Kidney capillary endothelial cell (primary cell): ENCODE measurements around the gene UTS2R.

Source experiments
- DNase-seq: peaks from one replicate; pipeline ENCODE4 v3.0.0-alpha.2; 2018; ENCODE audit warnings: low spot score

UTS2R gene

DNA sequence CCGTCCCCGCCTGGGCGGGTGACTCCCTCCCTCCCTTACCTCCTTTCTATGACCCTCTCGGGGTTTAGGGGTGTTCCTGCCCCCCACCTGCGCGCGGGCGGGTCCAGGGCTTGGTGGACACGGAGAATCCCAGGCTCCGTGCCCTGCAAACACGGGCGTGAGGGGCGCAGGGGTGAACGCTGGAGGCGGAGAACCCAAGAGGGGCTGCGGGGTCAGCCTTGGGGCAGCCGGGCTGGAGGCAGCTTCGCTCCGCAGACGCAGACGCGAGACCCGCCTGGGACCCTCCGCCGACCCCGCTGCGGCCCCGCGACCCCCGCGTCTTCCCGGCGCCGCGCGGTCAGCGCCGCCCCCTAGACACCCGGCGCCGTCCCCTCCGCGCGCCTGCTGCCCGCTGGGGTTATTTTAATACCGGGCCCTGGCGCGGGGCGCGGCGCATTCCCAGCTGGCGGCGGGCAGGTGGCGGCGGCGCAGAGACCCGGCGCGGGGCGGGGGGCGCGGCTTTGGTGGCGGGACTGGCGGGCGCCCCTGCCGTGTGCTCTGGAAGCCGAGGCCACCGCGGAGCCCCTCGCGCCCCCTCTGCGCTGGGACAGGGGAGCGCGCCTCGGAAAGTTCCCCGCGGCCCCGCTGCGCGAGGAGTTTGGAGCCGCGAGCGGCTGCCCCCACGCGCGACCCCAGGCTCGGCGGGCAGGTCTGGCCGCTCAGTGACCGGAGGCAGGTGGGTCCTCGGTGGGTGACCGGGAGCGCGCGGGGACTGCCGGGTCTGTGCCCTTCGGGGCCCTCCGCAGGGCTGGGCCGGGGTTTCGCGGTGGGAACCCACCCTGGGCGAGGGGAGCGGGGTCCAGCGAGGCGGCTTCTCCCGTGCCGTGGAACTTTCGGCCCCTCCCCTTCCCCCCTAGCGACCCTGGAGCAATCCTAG, at the start of gene UTS2R:
Gene UTS2R, plus strand, starts transcription at position 433 of the 916 bp plus-strand sequence. CDS start 2,560 bp downstream, outside the sequence.
- DNase-seq = no peak

DNA sequence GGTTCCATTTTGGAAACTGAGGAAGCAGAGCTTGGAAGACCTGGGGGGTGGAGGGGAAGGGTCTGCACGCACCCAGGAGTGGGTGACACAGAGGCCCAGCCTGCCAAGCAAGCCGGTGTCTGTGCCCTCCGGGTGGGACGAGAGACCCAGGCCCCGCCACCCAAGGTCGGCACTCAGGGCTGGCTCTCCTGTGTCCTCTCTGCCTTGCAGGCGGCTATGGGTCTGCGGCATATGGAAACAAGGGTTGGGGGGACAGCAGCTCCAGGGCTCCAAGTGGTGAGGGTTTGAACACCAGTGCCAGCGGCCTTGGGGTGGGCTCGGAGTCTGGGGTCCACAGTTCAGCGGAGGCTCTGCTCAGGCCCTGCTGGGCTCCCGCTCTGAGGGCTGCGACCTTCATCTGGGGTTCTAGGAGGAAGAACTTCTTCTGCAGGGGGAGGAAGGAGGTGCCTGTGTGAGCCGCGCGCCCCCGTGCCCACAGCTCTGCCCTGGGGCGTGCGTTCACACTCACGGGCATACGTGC, 49.6 kb upstream of the UTS2R start:
- no peak for DNase-seq

DNA sequence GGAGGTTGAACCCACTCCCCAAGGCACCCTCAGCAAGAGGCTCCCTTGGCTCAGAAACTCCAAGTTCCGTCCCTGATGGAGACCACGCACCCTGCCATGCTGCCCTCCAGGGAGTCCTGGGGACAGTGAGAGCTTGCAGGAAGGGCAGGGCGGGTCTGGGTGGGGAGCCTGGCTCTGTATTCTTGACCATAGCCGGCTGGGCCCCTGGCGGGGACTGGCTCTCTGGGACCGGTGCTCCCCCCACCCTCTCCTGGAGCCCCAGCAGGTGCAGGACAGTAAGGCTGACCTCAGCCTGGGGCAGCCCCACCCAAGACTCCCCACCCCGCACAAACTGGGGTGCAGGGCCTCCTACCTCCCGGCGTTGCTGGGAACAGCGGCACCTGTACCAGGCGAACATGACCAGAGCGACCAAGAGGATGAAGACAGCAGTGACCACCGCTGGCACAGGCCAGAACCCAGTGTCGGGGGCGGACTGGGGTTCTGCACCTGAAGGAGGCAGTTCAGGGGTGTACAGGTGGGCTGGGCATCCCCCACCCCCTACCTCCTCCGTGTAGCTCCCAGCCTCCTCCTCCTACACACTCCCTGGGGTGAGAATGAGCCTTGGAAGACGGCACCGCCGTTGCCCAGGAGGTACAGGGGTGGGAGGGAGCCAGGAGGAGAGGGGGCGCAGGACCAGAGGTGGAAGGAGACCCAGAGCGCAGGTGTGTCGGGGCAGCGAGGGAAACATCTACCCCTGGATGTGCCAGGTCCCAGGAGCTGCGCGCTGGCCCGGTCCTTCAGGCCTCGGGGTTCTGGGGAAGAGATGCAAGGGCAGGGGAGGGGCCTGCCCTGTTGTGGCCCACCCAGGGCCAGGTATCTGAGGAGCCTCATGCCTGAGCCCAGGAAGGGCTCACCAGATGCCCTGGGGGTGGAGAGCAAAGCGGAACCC, 48.8 kb upstream of the UTS2R start:
- DNase-seq = no peak

DNA sequence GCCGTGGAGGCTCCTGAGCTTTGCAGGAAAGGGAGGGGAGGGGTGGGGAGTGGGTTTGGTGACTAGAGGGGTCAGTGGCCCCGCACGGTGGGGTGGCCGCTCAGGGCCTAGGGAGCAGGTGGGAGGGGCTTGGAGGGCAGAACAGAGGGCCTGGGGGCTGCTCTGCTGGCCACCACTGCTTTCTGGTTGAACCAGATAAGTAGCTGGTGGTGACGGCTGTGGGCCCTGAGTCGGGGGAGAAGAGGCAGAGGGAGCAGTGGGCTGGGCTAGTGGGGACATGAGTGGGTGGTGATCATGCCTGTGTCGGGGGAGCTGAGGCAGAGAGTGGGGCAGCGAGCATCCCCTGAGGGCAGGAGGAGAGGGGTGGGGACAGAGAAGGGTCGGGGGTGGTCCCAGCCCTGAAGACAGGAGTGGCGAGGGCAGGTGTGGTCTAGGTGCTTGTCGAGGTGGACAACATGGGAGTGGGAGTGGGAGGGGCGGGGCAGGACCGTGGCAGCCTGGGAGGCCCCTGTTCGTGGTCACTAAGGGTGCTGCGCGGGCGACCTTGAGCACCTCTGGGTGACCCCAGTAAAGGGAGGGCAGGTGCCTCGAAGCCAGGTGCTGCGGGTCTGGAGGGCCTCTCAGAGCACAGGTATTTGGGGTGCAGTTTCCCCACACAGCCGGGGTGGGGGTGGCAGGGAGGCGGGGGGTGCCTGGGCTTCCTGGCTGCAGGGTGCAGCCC, 47.9 kb upstream of the UTS2R start:
- DNase-seq = no peak

DNA sequence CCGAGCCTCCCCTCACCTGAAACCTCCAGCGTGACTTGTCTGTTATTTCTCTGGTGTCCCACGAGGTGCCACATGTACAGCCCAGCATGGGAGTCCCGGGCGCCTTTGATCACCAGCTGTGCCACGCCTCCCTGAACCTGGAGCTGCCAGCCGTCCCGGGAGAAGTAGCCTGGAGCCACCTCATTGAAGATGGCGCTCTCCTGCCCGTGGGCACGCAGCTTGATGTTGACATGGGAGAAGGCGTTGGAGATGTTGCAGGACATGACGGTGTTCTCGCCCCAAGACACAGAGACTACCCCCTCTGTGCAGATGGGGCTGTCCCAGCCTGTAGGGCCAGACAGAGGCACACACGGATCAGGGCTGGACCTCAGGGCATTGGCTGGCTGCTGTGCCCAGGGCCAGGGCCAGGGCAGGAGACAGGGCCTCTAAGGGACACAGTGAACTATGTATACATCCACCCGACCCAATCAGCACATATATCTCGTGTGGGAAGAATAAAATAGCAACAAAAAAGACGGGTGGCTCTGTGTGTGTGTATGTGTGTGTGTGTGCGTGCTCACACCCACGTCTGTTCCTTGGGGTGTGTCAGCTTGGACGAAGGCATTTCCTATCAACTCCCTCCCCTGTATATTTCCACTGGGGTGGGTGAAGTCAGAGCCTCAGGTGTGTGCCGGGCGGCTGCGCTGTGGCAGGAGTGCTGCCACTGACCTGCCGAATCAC, 46.8 kb upstream of the UTS2R start:
- no peak for DNase-seq

DNA sequence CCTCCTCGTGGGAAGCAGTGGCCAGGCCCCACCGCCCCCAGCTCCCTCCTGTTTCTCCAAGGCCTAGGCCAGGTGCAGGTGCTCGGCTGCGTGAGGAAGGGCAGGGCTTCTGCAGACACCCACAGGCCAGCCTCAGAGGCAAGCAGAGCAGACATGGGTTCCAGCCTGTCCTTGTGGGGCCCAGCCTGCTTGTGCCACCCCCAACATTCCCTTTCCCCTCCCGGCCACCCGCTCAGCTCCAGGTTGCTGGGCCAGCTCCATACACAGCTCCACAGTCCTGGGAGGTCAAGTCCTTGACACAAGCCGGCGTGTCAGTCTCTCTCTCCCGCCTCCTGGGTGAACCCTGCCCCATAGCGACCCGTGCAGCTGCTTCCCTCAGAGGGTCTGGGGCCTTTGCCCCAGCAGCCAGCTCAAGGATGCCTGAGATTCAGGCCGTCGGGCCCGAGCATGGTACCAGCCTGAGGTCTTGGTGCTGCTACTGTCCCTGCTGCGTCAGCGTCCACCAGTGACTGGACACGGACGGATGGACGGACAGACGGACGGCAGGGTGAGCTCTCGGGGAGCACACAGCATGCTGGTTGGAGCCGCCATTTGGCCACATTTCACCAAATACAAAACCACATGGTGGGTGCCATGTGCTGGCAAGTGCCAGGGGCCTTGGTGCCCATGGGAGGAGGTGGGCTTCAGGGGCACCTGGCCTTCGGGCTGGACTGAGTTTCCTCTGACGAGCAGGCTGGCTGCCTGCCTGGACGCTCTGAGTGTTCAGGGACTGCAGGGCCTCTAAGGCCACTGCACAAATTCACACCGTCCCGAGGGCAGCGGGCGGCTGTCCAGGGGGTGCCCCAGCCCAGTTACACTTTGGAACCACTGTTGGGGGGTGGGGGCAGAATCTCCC, 46.0 kb upstream of the UTS2R start:
- no peak for DNase-seq

DNA sequence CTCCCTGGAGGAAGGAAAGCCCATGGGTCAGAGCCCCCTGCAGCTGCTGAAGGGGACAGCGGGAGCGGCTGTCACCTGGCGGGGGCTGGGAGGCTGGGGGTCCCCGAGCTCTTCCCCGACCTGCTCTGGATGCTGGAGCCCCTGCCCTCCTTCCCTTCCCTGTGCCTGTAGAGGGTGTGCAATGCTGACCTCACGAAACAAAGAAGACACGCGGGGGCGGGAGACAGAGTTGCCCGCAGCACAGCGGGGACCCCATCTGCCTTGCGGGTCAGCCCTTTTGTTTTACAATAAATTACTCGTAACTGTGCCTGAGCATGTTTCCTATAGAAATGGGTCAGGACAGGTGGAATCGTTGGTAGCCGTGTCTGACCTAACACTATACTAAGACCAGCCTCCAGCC, 44.3 kb upstream of the UTS2R start:
- no peak for DNase-seq

DNA sequence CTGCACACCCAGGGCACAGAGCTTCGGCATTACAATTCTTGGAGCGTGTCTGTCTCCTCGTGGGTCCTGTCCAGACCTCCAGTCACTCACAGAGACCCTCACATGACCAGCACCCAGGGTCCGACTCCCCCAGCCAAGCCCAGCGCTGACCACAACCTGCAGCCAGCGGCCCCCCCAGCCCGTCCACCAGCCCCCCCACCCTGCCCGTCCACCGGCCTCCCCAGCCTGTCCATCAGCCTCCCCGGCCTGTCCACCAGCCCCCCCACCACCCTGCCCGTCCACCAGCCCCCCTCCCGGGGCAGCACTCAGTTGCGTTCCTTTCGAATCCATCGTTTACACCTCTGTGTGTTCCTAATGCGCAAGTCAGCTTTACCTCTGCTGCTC, 43.8 kb upstream of the UTS2R start:
- DNase-seq = no peak

DNA sequence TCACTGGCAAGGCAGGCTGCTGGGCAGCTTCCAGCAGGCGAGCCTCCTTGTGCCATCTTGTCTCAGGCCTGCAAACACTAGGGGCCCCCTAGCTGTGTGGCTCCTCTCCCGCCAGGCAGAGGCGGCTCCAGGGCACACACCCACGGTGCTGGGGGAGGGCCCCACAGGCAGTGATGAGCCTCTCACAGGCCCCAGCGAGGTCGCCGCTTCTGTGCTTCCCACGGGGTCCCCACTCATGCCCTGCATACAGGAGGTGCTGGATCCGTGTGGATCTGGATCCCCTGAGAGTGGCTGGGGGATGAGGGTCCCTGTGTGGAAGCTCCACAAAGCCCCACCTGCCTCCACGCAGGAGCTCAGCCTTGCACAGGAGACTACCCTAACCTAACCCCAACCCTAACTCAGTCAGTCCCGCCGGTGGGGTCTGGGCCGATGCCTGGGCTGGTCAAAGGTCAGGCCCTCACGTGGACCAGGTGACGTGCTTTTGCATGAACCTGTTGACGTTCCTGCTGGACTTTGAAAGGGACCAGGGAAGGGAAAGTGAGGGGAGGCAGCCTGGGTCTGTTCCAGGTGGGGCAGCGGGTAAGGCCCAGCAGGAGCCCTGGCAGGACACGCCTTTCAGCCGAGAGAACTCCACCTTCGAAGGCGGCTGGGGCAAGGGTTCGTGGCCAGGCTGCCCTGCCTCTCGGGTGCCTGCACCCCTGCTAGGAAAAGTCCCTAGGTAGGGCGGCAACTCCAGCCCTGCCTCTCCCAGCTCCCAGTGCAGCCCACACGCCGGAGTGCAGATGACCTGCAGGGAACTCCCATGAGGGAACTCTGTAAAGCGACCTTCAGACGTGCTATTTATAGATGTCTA, 43.2 kb upstream of the UTS2R start:
- no peak for DNase-seq

DNA sequence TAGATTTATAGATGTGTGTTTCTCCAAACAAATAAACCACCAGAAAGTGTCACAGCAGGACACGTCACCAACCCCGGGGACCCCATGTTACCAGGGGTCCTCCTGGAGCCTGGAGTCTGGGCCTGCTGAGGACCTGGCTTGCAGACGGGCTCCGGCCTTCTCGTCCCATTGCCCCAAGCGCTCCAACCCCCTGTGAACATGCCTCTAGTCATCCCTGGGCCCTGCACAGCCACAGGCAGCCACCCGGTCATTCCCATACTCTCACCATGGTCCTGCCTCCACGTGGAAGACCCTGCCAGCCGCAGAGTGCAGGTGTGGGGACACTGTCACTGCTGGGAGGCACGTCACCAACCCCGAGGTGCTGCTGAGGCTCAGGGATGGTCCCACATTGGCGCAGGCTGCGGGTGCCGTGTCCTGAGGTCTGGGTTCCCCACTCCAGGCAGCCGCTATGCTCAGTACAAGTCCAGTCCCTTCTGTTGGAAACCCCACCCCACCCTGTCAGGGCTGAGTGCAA, 42.5 kb upstream of the UTS2R start:
- DNase-seq = no peak

DNA sequence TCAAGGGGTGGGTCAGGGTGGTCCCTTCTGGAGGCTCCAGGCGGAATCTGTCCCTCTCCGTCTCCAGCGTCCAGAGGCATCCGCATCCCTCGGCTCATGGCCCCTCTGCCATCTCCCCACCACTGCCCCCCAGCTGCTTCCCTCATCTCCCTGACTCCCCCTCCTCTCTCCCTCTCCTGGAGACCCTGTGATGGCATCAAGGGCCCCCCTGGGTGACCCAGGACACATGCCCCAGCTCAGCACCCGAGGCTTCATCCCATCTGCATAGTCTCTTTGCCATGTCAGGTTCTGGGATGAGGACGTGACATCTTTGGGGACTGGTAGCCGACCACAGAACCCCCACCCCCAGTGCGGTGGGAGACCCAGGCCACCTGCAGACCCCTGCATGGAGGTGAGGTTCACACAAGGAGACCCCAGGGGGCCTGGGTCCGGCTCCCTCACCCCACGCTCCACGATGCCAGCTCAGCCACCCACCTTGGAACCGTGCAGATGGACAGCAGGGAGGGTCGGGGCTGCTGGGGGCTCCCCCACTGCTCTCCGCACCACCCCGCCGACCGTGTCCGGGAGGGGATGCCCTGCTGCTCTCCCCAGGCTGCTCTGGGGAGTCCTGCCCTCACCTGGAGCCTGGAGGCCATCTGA, 41.8 kb upstream of the UTS2R start:
- no peak for DNase-seq

DNA sequence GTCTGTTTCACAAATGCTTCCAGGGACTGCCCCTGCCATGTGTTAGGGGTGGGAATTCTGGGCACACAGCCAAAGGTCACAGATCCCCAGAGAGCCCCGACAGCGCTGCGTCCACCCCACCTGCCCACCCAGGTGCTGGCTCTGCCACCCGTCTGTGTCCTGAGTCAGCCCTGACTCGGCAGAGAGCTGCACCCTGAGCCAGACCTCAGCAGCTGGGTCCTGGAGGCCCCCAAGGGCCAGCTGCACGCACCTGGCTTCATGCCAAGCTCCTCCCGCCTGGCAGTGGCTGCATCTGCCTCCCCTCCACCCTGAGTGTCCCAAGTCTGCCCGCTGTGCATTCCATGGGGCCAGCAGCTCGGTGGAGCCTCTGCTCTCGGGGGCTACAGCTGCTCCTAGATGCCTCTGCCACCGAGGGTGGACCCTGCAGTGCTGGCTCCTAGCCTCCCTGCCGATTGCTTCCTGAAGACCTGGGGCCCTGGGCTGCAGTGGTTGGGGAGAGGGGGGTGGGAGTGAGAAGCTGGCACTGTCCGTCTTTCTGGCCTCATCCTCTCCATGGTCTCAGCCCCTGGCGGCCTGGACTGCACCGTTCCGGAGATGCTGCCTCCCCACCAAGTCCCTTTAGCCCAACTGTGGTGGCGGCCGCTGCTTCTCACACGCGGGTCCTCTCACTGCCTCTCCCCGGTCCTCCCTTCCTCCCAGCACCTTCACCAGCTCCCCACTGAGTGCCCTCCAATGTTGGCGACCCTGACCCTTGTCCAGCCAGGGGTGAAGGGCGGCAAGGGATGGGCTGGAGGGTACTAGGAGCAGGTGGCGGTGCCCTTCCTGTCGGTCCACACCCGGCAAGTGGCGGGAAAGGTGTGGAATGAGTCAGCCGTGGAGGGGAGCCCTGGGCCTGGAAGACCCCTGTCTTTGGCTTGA, 41.0 kb upstream of the UTS2R start:
- DNase-seq = no peak

DNA sequence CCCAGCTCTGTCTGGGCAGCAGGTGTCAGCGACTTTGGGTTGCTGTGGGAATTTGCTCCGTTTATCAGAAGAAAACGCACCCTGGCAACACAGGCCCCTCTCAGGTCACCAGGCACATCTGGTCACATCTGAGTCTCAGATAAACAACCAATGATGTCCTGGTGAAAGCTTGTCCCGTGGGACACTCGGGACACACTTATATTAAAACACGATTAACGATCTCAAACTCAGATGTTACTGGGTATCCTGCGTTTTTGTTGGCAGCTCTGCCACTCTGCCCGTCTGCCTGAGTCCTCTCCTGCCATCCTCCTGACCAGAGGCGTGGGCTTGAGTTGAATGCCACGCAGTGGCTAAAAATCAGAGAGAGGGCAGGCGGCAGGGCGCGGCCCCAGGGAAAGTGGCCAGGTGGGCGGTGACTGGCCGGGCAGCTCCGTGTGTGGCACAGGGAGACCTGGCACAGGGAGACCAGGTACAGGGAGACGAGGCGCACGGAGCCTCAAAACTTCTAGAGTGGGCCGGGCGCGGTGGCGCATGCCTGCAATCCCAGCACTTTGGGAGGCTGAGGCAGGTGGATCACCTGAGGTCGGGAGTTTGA, 40.1 kb upstream of the UTS2R start:
- no peak for DNase-seq

DNA sequence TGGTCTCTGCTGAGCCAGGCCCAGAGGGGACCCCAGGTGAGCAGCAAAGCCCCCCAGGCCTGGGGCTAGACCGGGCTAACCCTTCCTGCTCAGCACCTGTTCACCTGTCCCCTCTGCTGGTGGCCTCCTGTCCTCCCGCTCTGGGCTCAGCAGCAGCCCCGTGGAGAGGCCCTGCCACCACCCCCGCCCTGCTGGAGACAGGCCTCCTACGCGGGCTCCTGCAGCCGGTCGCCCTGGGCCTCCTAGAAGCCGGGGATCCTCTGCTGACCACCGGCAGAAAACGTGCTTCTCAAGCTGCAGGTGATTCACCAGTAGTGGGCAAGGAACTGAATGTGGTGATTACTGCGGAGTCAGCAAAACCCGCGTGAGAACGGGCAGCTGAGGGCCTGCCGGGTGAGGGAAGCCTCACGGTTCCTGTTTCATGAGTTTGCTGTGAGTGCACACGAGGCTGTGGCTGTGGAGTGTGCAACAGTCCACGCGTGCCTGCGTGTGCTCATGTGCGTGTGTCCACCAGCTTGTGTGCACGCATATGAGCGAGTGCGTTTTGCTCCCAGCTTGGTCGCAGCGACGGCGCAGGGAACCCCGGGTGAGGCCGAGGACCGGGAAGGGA, 38.8 kb upstream of the UTS2R start:
- DNase-seq = no peak

DNA sequence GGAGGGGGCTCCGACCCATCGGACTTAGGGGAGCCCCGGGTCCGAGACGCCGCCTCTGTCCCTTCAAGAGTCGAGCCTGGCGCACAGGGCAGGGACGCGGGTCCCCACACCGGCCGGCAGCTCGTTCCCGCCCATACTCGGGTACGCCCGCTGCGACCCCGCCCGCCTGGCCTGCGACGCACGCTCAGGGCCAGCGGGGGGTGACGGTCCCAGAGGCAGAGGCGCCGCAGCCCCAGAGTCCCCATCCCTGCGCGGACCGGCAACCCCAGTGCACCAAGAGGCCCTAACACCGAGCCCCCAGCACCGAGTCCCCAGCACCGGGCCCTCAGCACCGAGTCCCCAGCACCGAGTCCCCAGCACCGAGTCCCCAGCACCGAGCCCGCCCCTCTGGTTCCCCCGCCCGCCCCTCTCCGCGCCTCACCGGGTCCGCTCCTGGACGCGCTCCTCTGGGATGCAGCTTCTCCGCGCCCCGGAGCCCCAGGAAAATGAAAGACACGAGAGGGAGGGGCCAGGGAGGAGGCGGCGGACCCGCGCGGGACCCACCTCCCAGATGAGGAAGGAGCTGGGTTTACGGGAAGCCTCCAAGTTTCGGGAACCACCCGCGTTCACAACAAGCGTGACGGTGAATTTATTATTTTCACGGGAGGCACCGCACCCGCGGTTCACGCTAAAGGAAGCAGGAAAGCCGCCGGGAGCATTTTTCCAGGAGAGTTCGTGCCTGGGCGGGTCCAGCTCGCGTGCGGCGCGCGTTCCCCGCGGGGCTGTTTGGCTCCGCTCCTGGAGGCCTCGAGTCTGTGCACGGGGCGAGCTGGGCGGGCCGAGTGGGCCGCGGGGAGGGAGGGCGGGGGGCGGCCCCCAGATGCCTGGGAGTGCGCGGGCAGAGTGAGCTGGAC, 38.0 kb upstream of the UTS2R start, which contains the start of gene SECTM1:
Gene SECTM1, minus strand, starts transcription at position 488 of the 893 bp plus-strand sequence. CDS start 6,526 bp downstream, outside the sequence.
- DNase-seq = no peak
